ENCODE results near the gene FAM222B. TPM values are rescaled to one million over a fixed set of nuclear protein-coding genes. Genes with fewer than 3 reads are reported as not detected.
A peak's percentile ranks its signal among the peaks of the same experiment; 100 is the strongest.
"Not testable (repeated sequence)": the region's sequence is repeated elsewhere in the genome, so short reads cannot be mapped to it uniquely, and the experiment has no call there.

Gene FAM222B
- total RNA-seq, 2 donors from 2014 or later, result 19.9 to 23.4 TPM

GRCh38 chr17:28807925-28808634, 34.5 kb downstream of the FAM222B start:
- H3K27ac ChIP-seq, result peak overlapping the region; percentile 81 to 90
- peaks cover 27 to 53% of the 10 kb centered on the region in 2 donors for H3K4me1 ChIP-seq (ENCODE audit: control insufficient read depth in 1 of 2, low read depth in 2 of 2)
- TF ChIP-seq CTCF (IDR thresholded peaks at IDR 0.05), result no peak
- DNase-seq (ENCODE audit: low spot score) (no peak), ATAC-seq (ENCODE audit: insufficient number of reproducible peaks, low FRiP score, low read depth) (peak; percentile 41)
- H3K36me3 ChIP-seq, result no peaks in the 10 kb centered on the region
- no peaks in the 10 kb centered on the region for H3K27me3 ChIP-seq (replicated peaks; ENCODE audit: insufficient read depth)
- peak overlapping the region; percentile 45 for H3K4me3 ChIP-seq
- no peaks in the 10 kb centered on the region for H3K9me3 ChIP-seq

DNA sequence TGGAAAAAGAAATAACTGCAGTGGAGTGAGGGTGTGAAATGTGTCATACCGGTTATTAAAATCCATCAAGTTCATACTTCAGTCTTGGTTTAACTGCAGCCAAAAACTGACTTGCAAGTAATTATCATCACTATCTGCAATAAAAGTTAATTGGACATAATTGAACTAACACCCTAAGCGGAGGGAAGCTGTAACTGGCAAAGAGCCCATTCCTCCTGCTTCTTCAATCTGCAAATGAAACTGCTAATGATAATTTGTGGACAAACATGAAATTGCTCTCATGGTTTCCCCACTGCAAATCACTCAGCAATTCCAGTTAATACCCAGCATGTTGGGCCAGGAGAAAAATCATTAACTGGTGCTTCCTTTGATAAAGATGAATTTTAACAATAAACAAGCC, 46.5 kb downstream of the FAM222B start:
- no peaks in the 10 kb centered on the region for H3K4me1 ChIP-seq (ENCODE audit: control insufficient read depth in 1 of 2, low read depth in 2 of 2)
- no peak for ATAC-seq (ENCODE audit: insufficient number of reproducible peaks, low FRiP score, low read depth)
- no peak for DNase-seq (ENCODE audit: low spot score)
- no peak overlapping the region for H3K27ac ChIP-seq
- no peak for TF ChIP-seq CTCF (IDR thresholded peaks at IDR 0.05)
- H3K36me3 ChIP-seq, result no peaks in the 10 kb centered on the region
- no peaks in the 10 kb centered on the region for H3K27me3 ChIP-seq (replicated peaks; ENCODE audit: insufficient read depth)
- no peak overlapping the region for H3K4me3 ChIP-seq
- no peaks in the 10 kb centered on the region for H3K9me3 ChIP-seq

DNA sequence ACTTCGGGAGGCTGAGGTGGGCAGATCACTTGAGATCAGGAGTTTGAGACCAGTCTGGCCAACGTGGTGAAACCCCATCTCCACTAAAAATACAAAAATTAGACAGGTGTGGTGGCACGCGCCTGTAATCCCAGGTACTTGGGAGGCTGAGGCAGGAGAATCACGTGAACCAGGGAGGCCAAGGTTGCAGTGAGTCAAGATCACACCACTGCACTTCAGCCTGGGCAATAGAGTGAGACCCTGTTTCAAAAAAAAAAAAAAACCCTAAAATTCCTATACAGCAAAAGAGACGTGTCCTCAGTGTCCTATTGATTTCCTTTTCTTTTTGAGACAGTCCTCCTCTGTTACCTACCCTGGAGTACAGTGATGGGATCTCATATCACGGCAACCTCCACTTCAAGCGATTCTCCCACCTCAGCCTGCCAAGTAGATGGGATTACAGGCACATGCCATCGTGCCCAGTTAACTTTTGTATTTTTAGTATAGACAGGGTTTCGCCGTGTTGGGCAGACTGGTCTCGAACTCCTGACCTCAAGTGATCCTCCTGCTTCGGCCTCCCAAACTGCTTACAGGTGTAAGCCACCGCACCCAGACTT, 47.6 kb downstream of the FAM222B start:
- not testable (repeated sequence) for H3K9me3 ChIP-seq; H3K27ac ChIP-seq; ATAC-seq (ENCODE audit: insufficient number of reproducible peaks, low FRiP score, low read depth)

DNA sequence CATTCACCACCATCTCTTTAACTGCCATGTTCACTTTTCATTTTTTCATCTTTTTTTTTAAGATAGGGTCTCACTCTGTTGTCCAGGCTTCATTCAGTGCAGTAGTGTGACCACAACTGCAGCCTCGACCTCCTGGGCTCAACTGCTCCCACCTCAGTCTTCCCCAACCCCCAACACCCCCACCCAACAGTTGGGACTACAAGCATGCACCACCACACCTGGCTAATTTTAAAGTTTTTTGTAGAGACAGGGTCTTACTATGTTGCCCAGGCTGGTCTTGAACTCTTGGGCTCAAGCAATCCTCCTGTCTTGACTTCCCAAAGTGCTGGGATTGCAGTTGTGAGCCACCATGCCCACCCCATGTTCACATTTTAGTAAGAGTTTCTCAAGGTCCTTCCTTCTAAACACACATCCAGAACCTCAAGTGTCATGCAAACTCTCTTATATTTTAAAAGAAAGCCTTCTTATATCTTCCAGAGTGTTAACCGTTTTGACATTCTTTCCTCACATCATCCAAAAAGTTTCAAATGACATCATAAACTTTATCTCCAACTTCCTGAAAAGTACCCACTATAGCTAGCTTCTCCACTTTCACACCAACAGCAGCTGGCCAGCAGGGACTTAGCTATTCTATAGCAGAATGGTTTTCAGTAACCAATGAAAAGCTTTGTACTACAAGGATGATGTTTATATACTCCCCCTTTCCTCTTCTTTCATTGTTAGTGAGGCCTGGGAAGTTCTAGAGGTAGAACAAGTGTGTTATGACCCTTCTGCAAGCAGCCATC, 49.5 kb downstream of the FAM222B start:
- no peak for TF ChIP-seq CTCF (IDR thresholded peaks at IDR 0.05)
- no peak for DNase-seq (ENCODE audit: low spot score)
- Histone ChIP-seq H3K4me1 (ENCODE audit: control insufficient read depth in 1 of 2, low read depth in 2 of 2) (no peaks in the 10 kb centered on the region), H3K27me3 (replicated peaks; ENCODE audit: insufficient read depth) (no peaks in the 10 kb centered on the region), H3K36me3 (no peaks in the 10 kb centered on the region), H3K27ac (no peak overlapping the region), H3K9me3 (no peaks in the 10 kb centered on the region), H3K4me3 (no peak overlapping the region)
- no peak for ATAC-seq (ENCODE audit: insufficient number of reproducible peaks, low FRiP score, low read depth)

More for the DNA sequence above, 47.6 kb downstream of the FAM222B start:
- DNase-seq (ENCODE audit: low spot score); H3K4me1 ChIP-seq (ENCODE audit: control insufficient read depth in 1 of 2, low read depth in 2 of 2); H3K4me3 ChIP-seq; H3K36me3 ChIP-seq; H3K27me3 ChIP-seq (replicated peaks; ENCODE audit: insufficient read depth): not testable (repeated sequence)

- no peaks in the 10 kb centered on the region for H3K27me3 ChIP-seq (replicated peaks; ENCODE audit: insufficient read depth)
- no peak for ATAC-seq (ENCODE audit: insufficient number of reproducible peaks, low FRiP score, low read depth)
- H3K27ac ChIP-seq, result no peak overlapping the region
- no peak for DNase-seq (ENCODE audit: low spot score)
- no peaks in the 10 kb centered on the region for H3K36me3 ChIP-seq
- H3K9me3 ChIP-seq, result no peaks in the 10 kb centered on the region
- H3K4me1 ChIP-seq (ENCODE audit: control insufficient read depth in 1 of 2, low read depth in 2 of 2), result no peaks in the 10 kb centered on the region
- H3K4me3 ChIP-seq, result no peak overlapping the region
- TF ChIP-seq CTCF (IDR thresholded peaks at IDR 0.05), result no peak
Observed at GRCh38 chr17:28788100-28788499, 54.5 kb downstream of the FAM222B start.

All from thoracic aorta (tissue), 2 donors.